Measurements from ENCODE around the gene FAM163A.
"Not testable (repeated sequence)": the region's sequence is repeated elsewhere in the genome, so short reads cannot be mapped to it uniquely, and the experiment has no call there.

The FAM163A gene

GRCh38 chr1:179742717-179743678, at the start of gene FAM163A:
TSS of gene FAM163A (plus strand) at chr1:179743291. CDS start at chr1:179813098, 69,807 bp downstream.
- no peak for DNase-seq (ENCODE audit: low read depth)

DNA sequence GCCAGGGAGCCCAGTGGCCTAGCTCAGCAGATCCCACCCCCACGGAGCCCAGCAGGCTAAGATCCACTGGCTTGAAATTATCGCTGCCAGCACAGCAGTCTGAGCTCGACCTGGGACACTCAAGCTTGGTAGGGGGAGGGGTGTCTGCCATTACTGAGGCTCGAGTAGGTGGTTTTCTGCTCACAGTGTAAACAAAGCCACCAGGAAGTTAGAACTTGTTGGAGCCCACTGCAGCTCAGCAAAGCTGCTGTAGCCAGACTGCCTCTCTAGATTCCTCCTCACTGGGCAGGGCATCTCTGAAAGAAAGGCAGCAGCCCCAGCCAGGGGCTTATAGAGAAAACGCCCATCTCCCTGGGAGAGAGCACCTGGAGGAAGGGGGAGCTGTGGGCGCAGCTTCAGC, 48.6 kb upstream of the FAM163A start:
- DNase-seq (ENCODE audit: low read depth): not testable (repeated sequence)

DNA sequence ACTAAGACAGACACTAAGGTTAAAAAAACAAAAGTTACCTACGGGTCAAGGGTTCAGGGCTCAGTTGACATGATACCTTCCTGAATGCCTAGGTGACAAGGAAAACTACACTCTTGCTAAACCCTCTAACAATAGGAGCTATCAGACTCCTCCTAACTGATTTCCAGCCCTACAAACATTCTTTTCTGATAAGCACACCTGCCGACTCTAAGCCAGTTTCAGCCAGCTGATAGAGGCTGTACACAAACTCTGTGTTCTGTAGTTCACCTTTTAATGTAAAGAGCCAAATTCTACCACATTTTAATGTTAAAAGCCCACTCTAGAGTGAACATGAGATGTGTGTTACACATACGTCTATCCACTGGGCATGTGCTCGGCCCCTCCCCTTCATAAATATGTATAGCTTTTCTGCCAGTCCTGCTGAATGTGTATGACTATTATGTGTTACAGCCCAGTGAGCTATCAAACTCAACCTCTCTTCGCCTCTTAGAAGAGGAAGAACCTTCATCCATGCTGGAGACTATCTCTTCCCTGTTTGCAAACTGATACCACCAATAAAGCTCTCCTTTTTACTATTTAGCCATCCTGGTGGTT, 40.0 kb upstream of the FAM163A start:
- DNase-seq (ENCODE audit: low read depth): no peak

- DNase-seq (ENCODE audit: low read depth): peak; percentile 18
Observed at GRCh38 chr1:179706339-179706941, 36.7 kb upstream of the FAM163A start.

GRCh38 chr1:179707406-179707805, 35.7 kb upstream of the FAM163A start:
- no peak for DNase-seq (ENCODE audit: low read depth)

DNA sequence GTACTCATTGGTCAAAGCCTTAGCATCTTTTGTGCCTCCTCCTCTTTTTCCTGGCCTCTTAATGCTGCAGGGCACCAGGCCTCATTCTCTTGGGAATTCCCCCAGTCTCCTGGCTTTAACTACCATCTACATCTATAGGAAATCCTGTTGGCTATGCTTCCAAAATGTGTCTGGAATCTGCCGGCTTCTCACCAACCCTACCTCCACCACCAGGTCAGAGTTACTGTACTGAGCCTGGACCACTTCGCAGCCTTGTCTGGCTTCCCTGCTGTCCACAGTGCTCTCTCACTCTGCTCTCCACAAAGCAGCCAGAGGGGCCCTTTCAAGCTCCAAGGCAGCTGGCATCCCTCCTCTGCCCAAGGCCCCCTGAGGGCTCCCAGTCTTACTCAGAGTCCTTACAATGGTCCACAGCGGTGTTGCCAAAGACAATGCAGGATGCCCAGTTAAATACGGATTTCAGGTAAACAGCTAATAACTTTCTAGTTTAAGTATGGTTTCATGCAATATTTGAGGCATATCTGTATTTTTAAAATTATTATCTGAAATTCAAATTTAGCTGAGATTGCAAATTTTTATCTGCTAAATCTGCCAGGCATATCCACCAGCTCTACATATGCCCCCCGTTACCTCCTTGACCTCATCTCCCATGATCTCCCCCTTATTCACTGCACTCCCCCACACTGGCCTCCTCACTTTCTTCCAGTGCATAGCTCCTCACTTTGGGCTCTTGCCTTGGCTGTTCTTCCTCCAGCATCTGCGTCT, 34.5 kb upstream of the FAM163A start:
- DNase-seq (ENCODE audit: low read depth): no peak

- DNase-seq (ENCODE audit: low read depth): no peak
Observed at GRCh38 chr1:179709841-179710329, 33.2 kb upstream of the FAM163A start.

- no peak for DNase-seq (ENCODE audit: low read depth)
Observed at GRCh38 chr1:179714159-179714558, 28.9 kb upstream of the FAM163A start.

GRCh38 chr1:179714623-179715022, 28.5 kb upstream of the FAM163A start:
- DNase-seq (ENCODE audit: low read depth): no peak

GRCh38 chr1:179719272-179719671, 23.8 kb upstream of the FAM163A start:
- DNase-seq (ENCODE audit: low read depth): no peak

DNA sequence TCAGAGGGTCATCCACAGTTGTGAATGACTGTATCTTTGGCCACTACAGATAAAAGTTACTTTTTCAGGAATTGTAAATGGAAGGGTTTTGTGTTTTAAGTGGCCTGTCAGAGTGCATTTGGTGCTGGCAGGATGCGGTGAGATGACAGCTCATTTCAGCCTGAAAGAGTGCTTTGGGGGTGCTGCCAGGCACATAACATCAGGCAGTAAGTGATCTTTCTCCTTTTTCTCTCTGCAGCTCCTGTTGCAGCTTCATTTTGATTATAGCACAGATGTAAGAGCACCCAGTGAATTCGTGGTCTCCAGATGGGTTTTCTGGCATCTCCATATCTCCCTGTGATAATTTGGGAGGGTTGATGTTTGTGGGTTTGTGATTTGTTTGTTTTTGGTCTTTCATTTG, 14.8 kb upstream of the FAM163A start:
- no peak for DNase-seq (ENCODE audit: low read depth)

- no peak for DNase-seq (ENCODE audit: low read depth)
Observed at GRCh38 chr1:179729881-179730280, 13.2 kb upstream of the FAM163A start.

GRCh38 chr1:179731643-179732042, 11.4 kb upstream of the FAM163A start:
- DNase-seq (ENCODE audit: low read depth): no peak

DNA sequence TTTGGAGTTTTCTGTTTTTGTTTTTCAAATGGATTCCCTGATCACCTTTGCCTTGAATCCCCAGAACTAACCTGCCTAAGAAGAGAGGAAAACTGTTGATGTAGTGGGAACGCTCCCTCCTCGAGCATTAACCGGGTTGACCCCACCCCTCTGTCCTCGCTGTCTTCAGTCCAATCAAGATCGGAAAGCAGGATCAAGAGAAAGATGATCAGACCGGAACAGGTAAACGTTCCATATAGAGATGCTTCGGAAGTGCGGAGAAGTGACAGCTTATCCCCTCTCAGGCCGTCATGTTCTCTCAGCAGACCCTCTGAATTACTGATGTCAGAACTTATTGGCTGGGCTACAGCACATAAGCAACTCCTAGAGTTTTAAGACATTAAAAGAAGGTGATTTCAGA, 800 bp upstream of the FAM163A start:
- no peak for DNase-seq (ENCODE audit: low read depth)

GRCh38 chr1:179743679-179744400, 749 bp downstream of the FAM163A start:
- no peak for DNase-seq (ENCODE audit: low read depth)

DNA sequence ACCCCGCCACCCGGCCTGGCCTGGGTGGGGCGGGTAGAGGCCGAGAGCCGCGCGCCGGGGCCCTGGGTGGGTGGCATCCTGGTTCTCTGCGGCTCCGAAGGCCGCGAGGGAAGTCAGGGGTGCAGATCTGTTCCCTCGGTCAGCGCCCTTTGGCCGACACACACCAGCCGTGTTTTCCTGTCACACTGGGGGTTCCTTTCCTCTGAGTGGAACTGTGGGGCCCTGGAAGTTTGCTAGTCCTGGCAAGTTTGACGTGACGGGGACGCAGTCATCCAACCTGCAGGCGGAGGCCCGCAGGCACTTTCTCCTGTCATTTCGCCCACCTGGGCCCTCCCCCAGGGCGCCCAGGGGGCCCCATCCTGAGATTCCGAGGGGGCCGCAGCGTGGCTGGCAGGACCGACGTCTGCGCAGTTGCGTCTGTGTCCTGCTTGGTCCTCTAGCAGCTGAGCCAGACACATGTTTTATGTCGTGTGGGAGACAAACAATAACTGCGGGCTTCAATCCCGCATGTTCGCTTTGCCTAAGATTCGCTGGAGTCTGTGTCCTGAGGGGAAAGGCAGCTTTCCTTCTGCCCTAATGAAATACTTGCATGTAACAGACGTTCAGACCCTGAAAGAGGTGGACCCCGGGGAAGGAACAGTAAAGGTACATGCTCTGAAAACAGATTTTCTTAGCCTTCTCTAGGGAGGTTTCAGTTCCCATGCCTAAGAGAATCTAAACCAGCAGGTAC, 1.5 kb downstream of the FAM163A start:
- no peak for DNase-seq (ENCODE audit: low read depth)

GRCh38 chr1:179745131-179745611, 2.1 kb downstream of the FAM163A start:
- DNase-seq (ENCODE audit: low read depth): no peak

- no peak for DNase-seq (ENCODE audit: low read depth)
Observed at GRCh38 chr1:179745743-179746142, 2.7 kb downstream of the FAM163A start.

DNA sequence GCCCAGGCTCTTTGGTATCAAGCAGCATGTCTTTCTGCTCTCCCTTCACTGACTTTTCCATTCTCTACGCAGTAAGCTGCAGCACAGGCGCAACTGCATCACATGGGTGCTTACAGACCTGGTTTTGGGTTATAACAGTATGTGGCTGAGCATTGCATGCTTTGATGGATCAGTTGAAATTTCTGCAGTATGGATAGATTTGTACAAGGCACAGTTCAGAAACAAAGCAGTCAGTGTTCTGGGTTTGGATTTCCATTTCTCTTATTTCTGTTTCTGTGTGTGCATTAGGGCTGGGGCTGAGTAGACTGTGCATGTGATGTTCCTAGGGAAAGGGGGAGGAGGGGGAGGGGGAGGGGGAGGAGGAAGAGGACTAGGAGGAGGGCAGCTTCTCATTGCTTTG, 4.5 kb downstream of the FAM163A start:
- DNase-seq (ENCODE audit: low read depth): no peak

DNA sequence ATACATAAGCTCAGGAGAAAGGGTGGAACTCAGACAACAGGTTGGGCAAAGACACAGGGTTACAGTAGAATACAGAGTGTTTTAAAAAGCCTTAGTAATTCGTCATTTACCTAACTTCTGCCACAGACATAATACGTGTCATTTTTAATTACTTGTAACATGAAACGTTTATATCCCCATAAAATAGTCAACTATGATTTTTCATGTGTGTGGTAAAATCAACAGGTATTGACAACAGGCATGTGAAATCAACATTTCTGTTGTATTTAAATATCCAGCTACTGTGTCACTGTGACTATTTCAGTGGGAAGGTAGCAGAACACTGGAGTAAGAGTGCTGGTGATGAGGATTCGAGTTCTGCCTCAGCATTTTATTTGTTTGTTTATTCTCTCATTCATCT, 5.7 kb downstream of the FAM163A start:
- DNase-seq (ENCODE audit: low read depth): no peak

DNA sequence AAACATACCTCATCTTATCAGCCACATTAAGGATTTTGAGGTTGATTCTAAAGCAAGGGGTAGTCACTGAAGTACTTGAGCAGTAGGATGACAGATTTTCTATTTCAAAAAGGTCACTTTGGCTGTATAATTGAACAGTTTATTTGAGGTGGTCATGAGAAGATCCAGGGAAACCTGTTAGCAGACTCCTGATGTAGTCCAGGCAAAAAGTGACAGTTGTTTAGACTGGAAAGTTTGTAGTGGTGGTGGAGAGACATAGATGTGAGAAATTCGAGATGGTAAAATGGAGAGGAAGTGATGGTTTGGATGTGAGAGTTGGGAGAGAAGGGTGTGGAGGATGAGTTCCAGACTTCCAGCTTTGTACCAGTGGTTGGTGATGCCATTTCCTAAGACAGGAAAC, 7.5 kb downstream of the FAM163A start:
- DNase-seq (ENCODE audit: low read depth): no peak
